Muscle of back (tissue), 11 donors: ENCODE results near the gene ZNF821. TPM values are rescaled to one million over a fixed set of nuclear protein-coding genes. Genes with fewer than 3 reads are reported as not detected.
"Not testable (repeated sequence)": the region's sequence is repeated elsewhere in the genome, so short reads cannot be mapped to it uniquely, and the experiment has no call there.

Source experiments
- DNase-seq, 3 donors: peaks; one replicate each; pipeline versions ENCODE4 v3.0.0 to v3.0.0-alpha.2; 2013
- polyA plus RNA-seq, 10 donors: library from polyadenylated mRNA; unstranded; fragments of 120-200 nt; gene quantifications; one replicate each; pipeline ENCODE4 v1.2.1, GENCODE V29; 2013; ENCODE audit not compliant: insufficient read length in 10 of 10

The ZNF821 gene
- polyA plus RNA-seq, 10 donors = 7.5 to 11.0 (median 8.6) TPM

- no peak for DNase-seq
Measured at GRCh38 chr16:71863995-71864394, 20.0 kb downstream of the ZNF821 start.

- no peak for DNase-seq
Measured at GRCh38 chr16:71859762-71860521, 24.0 kb downstream of the ZNF821 start.

GRCh38 chr16:71855937-71856662, 27.9 kb downstream of the ZNF821 start:
- DNase-seq = no peak

- DNase-seq = no peak
Measured at GRCh38 chr16:71854369-71854948, 29.5 kb downstream of the ZNF821 start.

- DNase-seq = no peak
Measured at GRCh38 chr16:71853413-71853812, 30.6 kb downstream of the ZNF821 start.

- no peak for DNase-seq
Measured at GRCh38 chr16:71852561-71852960, 31.4 kb downstream of the ZNF821 start.

GRCh38 chr16:71852158-71852557, 31.8 kb downstream of the ZNF821 start:
- DNase-seq = no peak

GRCh38 chr16:71851746-71852145, 32.2 kb downstream of the ZNF821 start:
- DNase-seq = peak in 2 of 3 donors; percentile 10 to 40

GRCh38 chr16:71848622-71849021, 35.4 kb downstream of the ZNF821 start:
- no peak for DNase-seq

- DNase-seq = no peak
Measured at GRCh38 chr16:71847096-71847495, 36.9 kb downstream of the ZNF821 start.

GRCh38 chr16:71846431-71846830, 37.6 kb downstream of the ZNF821 start:
- peak in 2 of 3 donors; percentile 0 to 12 for DNase-seq

- DNase-seq = peak; percentile 93 to 95 (median 94)
Measured at GRCh38 chr16:71845639-71846430, 38.1 kb downstream of the ZNF821 start, which contains the start of gene ATXN1L. Gene ATXN1L (plus strand): TSS chr16:71845976. CDS start chr16:71849741, 3,765 bp downstream.

GRCh38 chr16:71843572-71843971, 40.4 kb downstream of the ZNF821 start:
- no peak for DNase-seq

- peak in 1 of 3 donors; percentile 12 for DNase-seq
Measured at GRCh38 chr16:71840052-71840451, 43.9 kb downstream of the ZNF821 start.

GRCh38 chr16:71837150-71837549, 46.8 kb downstream of the ZNF821 start:
- DNase-seq = no peak

- DNase-seq = no peak
Measured at GRCh38 chr16:71834291-71834690, 49.7 kb downstream of the ZNF821 start.

- DNase-seq = not testable (repeated sequence)
Measured at GRCh38 chr16:71832112-71832511, 51.9 kb downstream of the ZNF821 start.

GRCh38 chr16:71831698-71832097, 52.3 kb downstream of the ZNF821 start:
- not testable (repeated sequence) for DNase-seq

GRCh38 chr16:71830359-71830758, 53.6 kb downstream of the ZNF821 start:
- DNase-seq = no peak

GRCh38 chr16:71826533-71827017, 57.4 kb downstream of the ZNF821 start:
- DNase-seq = no peak

GRCh38 chr16:71817155-71817500, 66.9 kb downstream of the ZNF821 start:
- DNase-seq = not testable (repeated sequence)
